HepG2 (cell line): Measurements from ENCODE around the gene TMCC2. TPM values are rescaled to one million over a fixed set of nuclear protein-coding genes. Genes with fewer than 3 reads are reported as not detected.

Source experiments
- ATAC-seq: fragments of 200-7000 bp; cut with Tn5 transposase; 3 replicates; pipeline ENCODE4 v1.9.1; 2020; ENCODE audit warnings: mild to moderate bottlenecking, moderate library complexity
- BruUV-seq: library from RNA; stranded (reverse); fragments of 400-500 nt; replicated peaks from 2 replicates; lab custom pipeline; 2021; lab: Mats Ljungman, UMichigan
- CTCF ChIA-PET: fragments of 300-600 bp; formaldehyde crosslinking; extraction: SDS; loops from one replicate; lab custom pipeline; 2021; ENCODE audit warnings: low total read pairs, inconsistent platforms, low intra/inter-chr PET ratio; lab: Yijun Ruan, JAX
- POLR2A ChIA-PET: fragments of 350-600 bp; sonication (Branson Sonifier 250); formaldehyde crosslinking; loops from one replicate; lab custom pipeline; 2020; ENCODE audit warnings: antibody characterized with exemption, inconsistent platforms; lab: Yijun Ruan, JAX
- DNase-seq: peaks from one replicate; pipeline ENCODE4 v3.0.0-alpha.2; 2015; ENCODE audit warnings: low spot score
- FAIRE-seq: peaks from 3 replicates; lab custom pipeline; 2011; peaks lifted over from hg19 to GRCh38; lab: Jason Lieb, UNC
- H2AFZ ChIP-seq: one replicate; pipeline ENCODE4 v1.6.1; 2011; ENCODE audit warnings: low read length, inconsistent platforms
- H3K27ac ChIP-seq: fragments of 300-600 bp; 3 replicates; pipeline ENCODE4 v1.8.0; 2011; ENCODE audit warnings: mixed run types, mild to moderate bottlenecking, mixed read lengths, low read length, inconsistent platforms; ENCODE audit not compliant: insufficient read depth; ENCODE audit errors: extremely low read length
- H3K27me3 ChIP-seq, 2 experiments: fragments of 200-600 bp in 1 of 2; 2 replicates in 1 of 2; 3 replicates in 1 of 2; pipeline versions ENCODE4 v1.6.0 to v1.8.0; 2011; ENCODE audit warnings: low read length in 2 of 2, mild to moderate bottlenecking in 2 of 2, moderate library complexity in 2 of 2, inconsistent platforms in 1 of 2; ENCODE audit not compliant: insufficient read depth in 2 of 2, control insufficient read depth in 1 of 2
- H3K36me3 ChIP-seq, 2 experiments: fragments of 200-600 bp in 1 of 2; replicated peaks in 1 of 2; 2 replicates in 1 of 2; 3 replicates in 1 of 2; pipeline versions ENCODE4 v1.5.1 to v1.8.0; 2011; ENCODE audit warnings: low read length in 2 of 2, inconsistent platforms in 1 of 2; ENCODE audit not compliant: insufficient read depth in 2 of 2, control insufficient read depth in 1 of 2
- H3K4me1 ChIP-seq: 2 replicates; pipeline ENCODE4 v1.5.1; 2012; ENCODE audit warnings: low read length, inconsistent platforms; ENCODE audit not compliant: insufficient read depth
- H3K4me2 ChIP-seq: 2 replicates; pipeline ENCODE4 v1.6.0; 2011; ENCODE audit warnings: low read depth, low read length, inconsistent platforms
- H3K4me3 ChIP-seq, 3 experiments: fragments of 200-600 bp in 1 of 3; sonication (generic), shearing (Covaris generic) in 1 of 3; replicated peaks in 1 of 3; 2 replicates each; pipeline ENCODE4 v1.5.1; 2011 to 2016; ENCODE audit warnings: low read length in 3 of 3, inconsistent platforms in 2 of 3, low read depth in 2 of 3, mild to moderate bottlenecking in 2 of 3, control low read depth in 1 of 3, mixed read lengths in 1 of 3; ENCODE audit not compliant: insufficient read depth in 1 of 3
- H3K79me2 ChIP-seq: one replicate; pipeline ENCODE4 v1.6.1; 2011; ENCODE audit warnings: low read length, inconsistent platforms; ENCODE audit not compliant: insufficient read depth
- H3K9ac ChIP-seq: 2 replicates; pipeline ENCODE4 v1.6.0; 2011; ENCODE audit warnings: mild to moderate bottlenecking, low read depth, low read length, inconsistent platforms; ENCODE audit not compliant: insufficient read depth
- H3K9me3 ChIP-seq: 2 replicates; pipeline ENCODE4 v1.5.1; 2012; ENCODE audit warnings: mild to moderate bottlenecking, low read length
- H4K20me1 ChIP-seq: 2 replicates; pipeline ENCODE4 v1.6.0; 2011; ENCODE audit warnings: inconsistent platforms, mild to moderate bottlenecking, low read length, moderate library complexity; ENCODE audit not compliant: insufficient read depth
- FUBP1 ChIP-seq: sonication (generic); formaldehyde crosslinking; IDR thresholded peaks from 2 replicates; pipeline ENCODE4 v1.5.1; 2020; ENCODE audit warnings: missing genetic modification reagents, mild to moderate bottlenecking, borderline replicate concordance
- HNF4A ChIP-seq: sonication (generic); formaldehyde crosslinking; IDR thresholded peaks from 2 replicates; pipeline ENCODE4 v1.4.0; 2020; ENCODE audit warnings: missing genetic modification reagents
- HOXA3 ChIP-seq: sonication (generic); formaldehyde crosslinking; IDR thresholded peaks from 2 replicates; pipeline ENCODE4 v1.5.0; 2020; ENCODE audit warnings: missing genetic modification reagents
- PAXIP1 ChIP-seq: sonication (generic); formaldehyde crosslinking; conservative IDR thresholded peaks from 2 replicates; pipeline ENCODE4 v1.4.0; 2020; ENCODE audit warnings: mild to moderate bottlenecking, missing genetic modification reagents, moderate library complexity
- RFX3 ChIP-seq: IDR thresholded peaks from 2 replicates; pipeline ENCODE4 v1.6.1; 2016; ENCODE audit warnings: missing biosample characterization, missing genetic modification reagents
- RXRA ChIP-seq: sonication (generic); formaldehyde crosslinking; IDR thresholded peaks from 2 replicates; pipeline ENCODE4 v1.5.1; 2020; ENCODE audit warnings: missing genetic modification reagents
- SP4 ChIP-seq: sonication (generic); formaldehyde crosslinking; IDR thresholded peaks from 2 replicates; pipeline ENCODE4 v1.8.1; 2023; ENCODE audit warnings: mild to moderate bottlenecking, missing genetic modification reagents
- ZNF263 ChIP-seq: sonication (generic); formaldehyde crosslinking; IDR thresholded peaks from 2 replicates; pipeline ENCODE4 v1.4.0; 2020; ENCODE audit warnings: missing genetic modification reagents
- ZNF350 ChIP-seq: sonication (generic); formaldehyde crosslinking; IDR thresholded peaks from 2 replicates; pipeline ENCODE4 v1.4.0; 2020; ENCODE audit warnings: mild to moderate bottlenecking, low read depth, missing genetic modification reagents, borderline replicate concordance
- ZNF576 ChIP-seq: sonication (generic); formaldehyde crosslinking; IDR thresholded peaks from 2 replicates; pipeline ENCODE4 v1.4.0; 2020; ENCODE audit warnings: mild to moderate bottlenecking, missing genetic modification reagents
- ZSCAN20 ChIP-seq: sonication (generic); formaldehyde crosslinking; IDR thresholded peaks from 2 replicates; pipeline ENCODE4 v1.4.0; 2020; ENCODE audit warnings: missing genetic modification reagents, mild to moderate bottlenecking, borderline replicate concordance
- WGBS: methylation state at CpG from one replicate; pipeline ENCODE4 v1.1.6; 2017; ENCODE audit warnings: low lambda C conversion rate; 5-methylcytosine and 5-hydroxymethylcytosine counted together
- in situ Hi-C: cut with HindIII; loops from 2 replicates; pipeline ENCODE4 v1.10.0; 2017; ENCODE audit warnings: low pct_unique_long_range_greater_than_20kb; ENCODE audit not compliant: extremely low pct_ligation_motif_present
- intact Hi-C: fragments of 100-400 bp; cut with micrococcal nuclease; formaldehyde crosslinking; loops from one replicate; pipeline ENCODE4 v1.10.0; 2022; ENCODE audit not compliant: unreplicated experiment
- polyA plus RNA-seq, 8 experiments: library from polyadenylated mRNA; depleted of rRNA in 3 of 8; stranded (reverse) in 7 of 8; unstranded in 1 of 8; fragments of >200 nt; fragmentation: Illumina TruSeq in 4 of 8; extraction: Trizol in 4 of 8; gene quantifications; 2 replicates each; pipeline versions ENCODE4 v1.2.1 to v1.2.3, GENCODE V29; 2011 to 2016; ENCODE audit warnings: low read depth in 4 of 8, missing spikeins in 1 of 8, mixed read lengths in 1 of 8; ENCODE audit not compliant: insufficient read depth in 1 of 8
- total RNA-seq, 5 experiments: library from RNA; depleted of rRNA; stranded (reverse); fragments of >200 nt; fragmentation: Illumina TruSeq; extraction: Trizol; gene quantifications; 2 replicates each; pipeline ENCODE4 v1.2.3, GENCODE V29; 2016; ENCODE audit warnings: low read depth in 1 of 5
- TF ChIP-seq, protein P1 (sequence below): IDR thresholded peaks from 2 replicates; pipeline ENCODE4 v1.4.0; 2020; ENCODE audit warnings: mild to moderate bottlenecking, missing genetic modification reagents

TMCC2 gene
- total and polyA plus RNA-seq, 2 of the 13 experiments (the other 11 are each of a cell fraction or from before 2014, with no cell fraction given), result 0.12 to 0.24 TPM

DNA sequence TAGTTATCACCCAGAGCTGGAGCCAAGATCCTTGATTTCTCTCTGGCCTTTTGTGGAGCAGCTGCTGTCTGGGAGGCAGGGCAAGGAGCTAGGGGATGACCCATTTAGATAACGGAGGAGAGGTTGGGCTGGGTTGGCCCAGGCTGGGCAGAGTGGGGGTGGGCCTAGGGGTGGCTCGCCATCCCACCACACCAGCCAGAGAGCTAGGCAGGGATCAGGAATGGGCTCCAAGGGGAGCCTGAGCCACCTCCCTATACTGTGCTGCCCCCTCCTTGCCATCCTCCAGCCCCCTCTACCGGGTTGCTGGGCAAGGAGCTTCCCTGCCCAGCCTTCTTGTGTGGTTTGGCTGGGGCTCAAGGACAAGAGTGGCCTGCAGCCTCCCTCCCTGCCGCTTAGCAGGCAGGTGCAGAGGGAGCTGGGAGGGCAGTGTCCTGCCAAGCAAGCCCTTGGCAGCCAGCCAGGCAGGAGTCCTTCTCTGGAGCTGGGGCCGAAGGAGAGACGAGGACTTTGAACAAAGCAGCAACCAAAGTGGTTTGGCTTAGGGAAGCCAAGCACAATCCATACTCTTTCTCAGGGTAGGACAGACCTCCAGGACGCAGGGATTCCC is 89.7 kb downstream of the TMCC2 start:
- POLR2A ChIA-PET, result interaction anchor here (1.2 to 3.9 kb wide), 9 partner anchors 16 to 196 kb away, joined by 3 to 71 read pairs (median 22); partner anchors contain the start of genes RBBP5 and TMCC2
- in situ Hi-C loops (no loop called here), intact Hi-C loops (loop anchor here (5.0 kb wide), 1 partner anchor 195 kb away; the partner anchor contains the start of gene RBBP5)
- Histone ChIP-seq H3K27me3 (no peaks in the 10 kb centered on the region; a peak in 1 of 5 replicates), H3K4me1 (peaks cover 86% of the 10 kb centered on the region), H3K79me2 (peaks cover 27% of the 10 kb centered on the region), H3K27ac (peak overlapping the region; percentile 70), H3K9me3 (no peaks in the 10 kb centered on the region), H3K4me2 (peak overlapping the region; percentile 95), H2AFZ (no peak overlapping the region), H4K20me1 (no peaks in the 10 kb centered on the region; the same call in 1 of the 2 replicates), H3K9ac (peak overlapping the region; percentile 48; the same call in 1 of the 2 replicates), H3K36me3 (no peaks in the 10 kb centered on the region), H3K4me3 (peak overlapping the region; percentile 43 to 64 (median 54); a peak in 5 of 6 replicates)
- ATAC-seq (peak; percentile 5), FAIRE-seq (peak; percentile 40), DNase-seq (peak; percentile 59)
- 17% methylated on average over 3 of the region's 7 CpGs for WGBS
- no TSS peak for BruUV-seq
- CTCF ChIA-PET, result interaction anchor here (1.5 kb wide), 1 partner anchor 44 kb away, joined by 6 read pairs; no protein-coding TSS in a partner anchor
- TF ChIP-seq HNF4A (CRISPR knock-in tag), result peak; percentile 78
- TF ChIP-seq ZNF576 (CRISPR knock-in tag), result 0 out of 2 replicates have a peak, but pooled peaks have one; percentile 26
- TF ChIP-seq, protein P1, sequence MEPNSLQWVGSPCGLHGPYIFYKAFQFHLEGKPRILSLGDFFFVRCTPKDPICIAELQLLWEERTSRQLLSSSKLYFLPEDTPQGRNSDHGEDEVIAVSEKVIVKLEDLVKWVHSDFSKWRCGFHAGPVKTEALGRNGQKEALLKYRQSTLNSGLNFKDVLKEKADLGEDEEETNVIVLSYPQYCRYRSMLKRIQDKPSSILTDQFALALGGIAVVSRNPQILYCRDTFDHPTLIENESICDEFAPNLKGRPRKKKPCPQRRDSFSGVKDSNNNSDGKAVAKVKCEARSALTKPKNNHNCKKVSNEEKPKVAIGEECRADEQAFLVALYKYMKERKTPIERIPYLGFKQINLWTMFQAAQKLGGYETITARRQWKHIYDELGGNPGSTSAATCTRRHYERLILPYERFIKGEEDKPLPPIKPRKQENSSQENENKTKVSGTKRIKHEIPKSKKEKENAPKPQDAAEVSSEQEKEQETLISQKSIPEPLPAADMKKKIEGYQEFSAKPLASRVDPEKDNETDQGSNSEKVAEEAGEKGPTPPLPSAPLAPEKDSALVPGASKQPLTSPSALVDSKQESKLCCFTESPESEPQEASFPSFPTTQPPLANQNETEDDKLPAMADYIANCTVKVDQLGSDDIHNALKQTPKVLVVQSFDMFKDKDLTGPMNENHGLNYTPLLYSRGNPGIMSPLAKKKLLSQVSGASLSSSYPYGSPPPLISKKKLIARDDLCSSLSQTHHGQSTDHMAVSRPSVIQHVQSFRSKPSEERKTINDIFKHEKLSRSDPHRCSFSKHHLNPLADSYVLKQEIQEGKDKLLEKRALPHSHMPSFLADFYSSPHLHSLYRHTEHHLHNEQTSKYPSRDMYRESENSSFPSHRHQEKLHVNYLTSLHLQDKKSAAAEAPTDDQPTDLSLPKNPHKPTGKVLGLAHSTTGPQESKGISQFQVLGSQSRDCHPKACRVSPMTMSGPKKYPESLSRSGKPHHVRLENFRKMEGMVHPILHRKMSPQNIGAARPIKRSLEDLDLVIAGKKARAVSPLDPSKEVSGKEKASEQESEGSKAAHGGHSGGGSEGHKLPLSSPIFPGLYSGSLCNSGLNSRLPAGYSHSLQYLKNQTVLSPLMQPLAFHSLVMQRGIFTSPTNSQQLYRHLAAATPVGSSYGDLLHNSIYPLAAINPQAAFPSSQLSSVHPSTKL (CRISPR knock-in tag), result peak; percentile 57
- TF ChIP-seq HOXA3 (CRISPR knock-in tag), result peak; percentile 33; the same call in 1 of the 2 replicates
- TF ChIP-seq PAXIP1 (CRISPR knock-in tag), result peak; percentile 34; the same call in 1 of the 2 replicates
- peak; percentile 34; the same call in 1 of the 2 replicates for TF ChIP-seq SP4
- TF ChIP-seq ZSCAN20 (CRISPR knock-in tag), result no peak
- peak; percentile 40; the same call in 1 of the 2 replicates for TF ChIP-seq RXRA (CRISPR knock-in tag)
- no peak for TF ChIP-seq FUBP1 (CRISPR knock-in tag)
- no peak for TF ChIP-seq ZNF350 (CRISPR knock-in tag)
- 0 out of 2 replicates have a peak, but pooled peaks have one; percentile 35 for TF ChIP-seq ZNF263 (CRISPR knock-in tag)
- no peak for TF ChIP-seq RFX3 (CRISPR knock-in tag)
